Measurements from ENCODE around the gene CRELD1.

Gene CRELD1

DNA sequence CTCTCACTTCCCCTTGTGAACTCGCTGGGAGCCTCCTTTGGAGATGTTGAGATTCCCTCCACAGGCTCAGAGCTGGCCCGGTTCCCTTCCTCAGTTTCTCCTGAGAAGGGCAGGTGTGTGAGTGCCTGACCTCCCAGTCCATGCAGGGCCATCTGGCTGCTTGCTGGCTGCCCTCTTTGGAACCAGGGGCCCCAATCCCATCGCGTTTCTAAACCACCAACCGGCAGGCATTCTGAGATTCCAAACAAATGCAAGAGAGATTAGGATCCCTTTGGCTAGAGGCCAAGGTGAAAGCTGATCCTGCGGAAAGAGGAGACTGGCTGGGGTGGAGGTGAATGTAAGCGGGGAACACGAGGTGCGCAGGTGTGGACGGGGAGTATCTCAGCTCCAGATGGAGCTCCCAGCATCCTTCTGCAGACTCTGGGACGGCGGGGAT, 21.5 kb downstream of the CRELD1 start:
- Histone ChIP-seq H3K36me3 (ENCODE audit: control insufficient read depth, insufficient read depth, low read length) (no peaks in the 10 kb centered on the region), H3K9me3 (ENCODE audit: control insufficient read depth, low read length) (no peaks in the 10 kb centered on the region), H3K4me3 (ENCODE audit: insufficient read depth, low read depth, low read length, poor library complexity, severe bottlenecking) (no peak overlapping the region), H3K4me1 (ENCODE audit: control insufficient read depth, insufficient read depth, low read length, poor library complexity, severe bottlenecking) (peaks cover 12% of the 10 kb centered on the region), H3K27ac (ENCODE audit: insufficient read depth, low read length, poor library complexity, severe bottlenecking) (no peak overlapping the region), H3K27me3 (replicated peaks; ENCODE audit: control insufficient read depth, insufficient read depth, low read length, poor library complexity, severe bottlenecking) (no peaks in the 10 kb centered on the region)
- no peak for DNase-seq

DNA sequence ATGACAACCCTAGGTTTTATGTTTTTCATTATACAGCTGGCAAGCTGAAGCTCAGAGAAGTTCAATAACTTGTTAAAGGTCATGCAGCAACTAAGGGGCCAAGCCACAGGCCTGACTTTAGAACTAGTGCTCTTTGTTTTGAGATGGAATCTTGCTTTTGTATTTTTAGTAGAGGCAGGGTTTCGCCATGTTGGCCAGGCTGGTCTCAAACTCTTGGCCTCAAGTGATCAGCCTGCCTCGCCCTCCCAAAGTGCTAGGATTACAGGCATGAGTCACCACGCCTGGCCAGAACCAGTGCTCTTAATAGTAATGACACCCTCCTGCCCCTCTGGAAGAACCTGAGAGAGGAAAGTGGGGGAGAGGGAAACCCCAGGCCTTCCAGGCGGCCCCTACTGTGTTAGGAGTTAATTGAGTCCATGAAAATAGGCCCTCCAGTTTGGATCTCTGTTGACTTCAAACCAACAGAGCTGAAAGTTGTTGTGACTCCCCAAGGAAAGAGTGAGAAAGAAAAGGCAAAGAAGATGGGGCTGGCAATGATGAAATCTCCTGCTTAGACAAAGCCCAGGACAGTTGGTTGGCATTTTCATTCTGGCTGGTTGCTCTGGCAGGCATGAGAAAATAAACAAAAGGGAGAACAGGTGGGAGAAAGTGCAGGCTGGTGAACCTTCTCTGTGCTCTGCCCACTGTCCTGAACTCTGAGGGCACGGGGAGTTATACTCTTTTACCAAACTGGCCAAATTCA, 22.1 kb downstream of the CRELD1 start:
- no peak overlapping the region for H3K27ac ChIP-seq (ENCODE audit: insufficient read depth, low read length, poor library complexity, severe bottlenecking)
- H3K36me3 ChIP-seq (ENCODE audit: control insufficient read depth, insufficient read depth, low read length), result no peaks in the 10 kb centered on the region
- DNase-seq, result no peak
- peaks cover 11% of the 10 kb centered on the region for H3K4me1 ChIP-seq (ENCODE audit: control insufficient read depth, insufficient read depth, low read length, poor library complexity, severe bottlenecking)
- H3K4me3 ChIP-seq (ENCODE audit: insufficient read depth, low read depth, low read length, poor library complexity, severe bottlenecking), result no peak overlapping the region
- H3K9me3 ChIP-seq (ENCODE audit: control insufficient read depth, low read length), result no peaks in the 10 kb centered on the region
- no peaks in the 10 kb centered on the region for H3K27me3 ChIP-seq (replicated peaks; ENCODE audit: control insufficient read depth, insufficient read depth, low read length, poor library complexity, severe bottlenecking)

DNA sequence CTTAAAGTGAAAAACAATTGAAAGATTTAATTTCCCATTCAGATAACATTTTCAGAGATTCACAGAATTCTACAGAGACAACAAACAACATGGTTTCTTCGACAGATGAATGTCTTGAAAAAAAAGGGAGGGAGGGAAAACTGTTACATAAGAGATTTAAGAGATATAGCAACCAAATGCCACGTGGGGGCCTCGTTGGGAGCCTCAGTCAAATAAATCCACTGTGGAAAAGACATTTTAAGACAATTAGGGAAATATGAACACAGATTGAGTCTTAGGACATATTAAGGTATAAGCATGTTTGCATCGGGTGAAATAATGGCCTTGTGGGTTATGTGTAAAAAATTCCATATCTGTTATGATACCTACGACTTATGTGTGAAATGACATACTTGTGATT, 23.6 kb downstream of the CRELD1 start:
- Histone ChIP-seq H3K27me3 (replicated peaks; ENCODE audit: control insufficient read depth, insufficient read depth, low read length, poor library complexity, severe bottlenecking) (no peaks in the 10 kb centered on the region), H3K4me1 (ENCODE audit: control insufficient read depth, insufficient read depth, low read length, poor library complexity, severe bottlenecking) (no peaks in the 10 kb centered on the region), H3K27ac (ENCODE audit: insufficient read depth, low read length, poor library complexity, severe bottlenecking) (no peak overlapping the region), H3K9me3 (ENCODE audit: control insufficient read depth, low read length) (no peaks in the 10 kb centered on the region), H3K4me3 (ENCODE audit: insufficient read depth, low read depth, low read length, poor library complexity, severe bottlenecking) (no peak overlapping the region), H3K36me3 (ENCODE audit: control insufficient read depth, insufficient read depth, low read length) (no peaks in the 10 kb centered on the region)
- DNase-seq, result no peak

DNA sequence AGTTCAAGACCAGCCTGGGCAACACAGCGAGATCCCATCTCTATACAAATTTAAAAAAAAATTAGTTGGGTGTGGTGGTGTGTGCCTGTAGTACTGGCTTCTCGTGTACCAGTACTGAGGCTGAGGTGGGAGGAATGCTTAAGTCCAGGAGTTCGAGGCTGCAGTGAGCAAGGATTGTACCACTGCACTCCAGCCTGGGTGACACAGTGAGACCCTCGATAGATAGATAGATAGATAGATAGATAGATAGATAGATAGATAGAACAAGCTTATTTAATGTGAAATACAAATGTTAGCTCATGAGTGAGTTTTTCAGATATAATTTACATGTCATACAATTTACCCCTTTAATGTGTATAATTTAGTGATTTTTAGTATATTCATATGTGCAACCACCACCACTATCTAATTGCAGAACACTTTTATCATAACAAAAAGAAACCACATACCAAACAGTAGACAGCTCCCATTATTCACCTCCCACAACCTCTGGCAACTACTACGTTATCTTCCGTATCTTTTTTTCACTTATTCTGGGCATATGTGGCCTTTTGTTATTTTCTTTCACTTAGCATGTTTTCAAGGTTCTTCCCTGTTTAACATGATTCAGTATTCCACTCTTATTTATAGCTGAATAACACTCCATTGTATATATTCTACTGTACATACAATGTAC, 31.7 kb downstream of the CRELD1 start:
- Histone ChIP-seq H3K4me1 (ENCODE audit: control insufficient read depth, insufficient read depth, low read length, poor library complexity, severe bottlenecking) (no peaks in the 10 kb centered on the region), H3K27me3 (replicated peaks; ENCODE audit: control insufficient read depth, insufficient read depth, low read length, poor library complexity, severe bottlenecking) (no peaks in the 10 kb centered on the region), H3K36me3 (ENCODE audit: control insufficient read depth, insufficient read depth, low read length) (peaks cover 41% of the 10 kb centered on the region), H3K27ac (ENCODE audit: insufficient read depth, low read length, poor library complexity, severe bottlenecking) (no peak overlapping the region), H3K4me3 (ENCODE audit: insufficient read depth, low read depth, low read length, poor library complexity, severe bottlenecking) (no peak overlapping the region), H3K9me3 (ENCODE audit: control insufficient read depth, low read length) (no peaks in the 10 kb centered on the region)
- DNase-seq, result no peak

DNA sequence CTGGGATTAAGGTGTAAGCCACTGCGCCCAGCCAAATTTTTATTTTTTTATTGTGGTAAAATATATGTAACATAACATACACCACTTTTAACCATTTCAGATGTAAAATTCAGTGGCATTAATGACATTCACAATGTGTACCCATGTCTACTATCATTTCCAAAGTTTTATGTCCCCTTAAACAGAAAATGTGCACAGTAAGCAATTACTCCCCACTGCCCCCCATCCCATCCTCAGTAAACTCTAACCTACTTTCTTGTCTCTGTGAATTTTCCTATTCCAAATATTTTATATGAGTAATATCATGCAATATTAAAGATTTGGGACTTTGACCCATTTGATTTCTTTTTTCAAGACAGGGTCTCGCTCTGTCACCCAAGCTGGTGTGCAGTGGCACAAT, 33.2 kb downstream of the CRELD1 start:
- no peak for DNase-seq
- Histone ChIP-seq H3K9me3 (ENCODE audit: control insufficient read depth, low read length) (no peaks in the 10 kb centered on the region), H3K4me1 (ENCODE audit: control insufficient read depth, insufficient read depth, low read length, poor library complexity, severe bottlenecking) (no peaks in the 10 kb centered on the region), H3K36me3 (ENCODE audit: control insufficient read depth, insufficient read depth, low read length) (peaks cover 55% of the 10 kb centered on the region), H3K27me3 (replicated peaks; ENCODE audit: control insufficient read depth, insufficient read depth, low read length, poor library complexity, severe bottlenecking) (no peaks in the 10 kb centered on the region), H3K27ac (ENCODE audit: insufficient read depth, low read length, poor library complexity, severe bottlenecking) (no peak overlapping the region), H3K4me3 (ENCODE audit: insufficient read depth, low read depth, low read length, poor library complexity, severe bottlenecking) (no peak overlapping the region)

DNA sequence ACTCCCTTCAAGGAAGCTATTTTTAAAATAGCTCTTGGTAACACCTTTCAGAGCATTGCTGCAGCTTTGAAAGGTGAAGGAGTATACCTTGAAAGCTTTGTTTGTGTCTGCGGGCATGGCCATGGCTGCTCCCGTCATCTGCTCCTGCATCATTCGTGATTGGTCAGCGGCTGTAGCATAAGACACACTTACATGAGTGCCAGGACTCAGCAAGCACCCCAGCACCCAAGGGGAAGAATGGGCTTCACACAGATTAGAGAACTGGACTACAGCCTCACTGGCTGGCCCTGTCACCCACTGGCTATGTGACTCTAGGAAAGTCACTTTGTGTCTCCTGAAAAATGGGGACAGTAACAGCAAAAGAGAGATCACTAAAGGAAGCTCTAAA, 36.0 kb downstream of the CRELD1 start:
- no peaks in the 10 kb centered on the region for H3K27me3 ChIP-seq (replicated peaks; ENCODE audit: control insufficient read depth, insufficient read depth, low read length, poor library complexity, severe bottlenecking)
- H3K4me3 ChIP-seq (ENCODE audit: insufficient read depth, low read depth, low read length, poor library complexity, severe bottlenecking), result no peak overlapping the region
- H3K4me1 ChIP-seq (ENCODE audit: control insufficient read depth, insufficient read depth, low read length, poor library complexity, severe bottlenecking), result no peaks in the 10 kb centered on the region
- DNase-seq, result no peak
- peaks cover 69% of the 10 kb centered on the region for H3K36me3 ChIP-seq (ENCODE audit: control insufficient read depth, insufficient read depth, low read length)
- no peak overlapping the region for H3K27ac ChIP-seq (ENCODE audit: insufficient read depth, low read length, poor library complexity, severe bottlenecking)
- H3K9me3 ChIP-seq (ENCODE audit: control insufficient read depth, low read length), result no peaks in the 10 kb centered on the region

DNA sequence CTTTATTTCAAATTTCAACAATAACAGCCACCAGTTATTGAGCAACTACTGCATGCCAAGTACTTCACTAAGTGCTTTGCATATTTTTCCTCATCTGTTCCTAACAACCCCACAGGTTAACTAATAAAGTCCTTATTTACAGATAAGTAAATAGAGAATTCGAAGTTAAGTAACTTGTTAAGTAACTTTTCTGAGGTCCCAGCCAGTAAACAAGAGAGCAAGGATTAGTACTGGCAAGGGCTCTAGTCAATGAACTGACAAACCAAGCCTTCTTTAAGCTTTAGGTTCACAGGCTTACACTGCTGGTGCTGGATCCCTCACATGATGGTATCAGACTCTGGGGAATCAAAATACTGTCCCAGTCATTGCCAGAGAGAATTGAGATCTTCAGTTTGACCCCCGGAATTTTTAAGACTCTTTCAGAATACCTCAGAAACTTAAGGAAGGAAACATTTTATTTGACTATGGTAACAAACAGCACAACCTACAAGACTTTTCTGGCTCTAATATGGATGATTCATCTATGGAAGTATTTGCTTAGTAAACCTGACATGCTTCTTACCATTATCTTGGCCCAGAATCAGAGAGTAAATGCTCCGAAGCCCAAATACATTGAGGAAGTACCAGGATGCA, 36.5 kb downstream of the CRELD1 start:
- no peak for DNase-seq
- no peak overlapping the region for H3K27ac ChIP-seq (ENCODE audit: insufficient read depth, low read length, poor library complexity, severe bottlenecking)
- H3K9me3 ChIP-seq (ENCODE audit: control insufficient read depth, low read length), result no peaks in the 10 kb centered on the region
- H3K27me3 ChIP-seq (replicated peaks; ENCODE audit: control insufficient read depth, insufficient read depth, low read length, poor library complexity, severe bottlenecking), result no peaks in the 10 kb centered on the region
- H3K4me1 ChIP-seq (ENCODE audit: control insufficient read depth, insufficient read depth, low read length, poor library complexity, severe bottlenecking), result no peaks in the 10 kb centered on the region
- H3K4me3 ChIP-seq (ENCODE audit: insufficient read depth, low read depth, low read length, poor library complexity, severe bottlenecking), result no peak overlapping the region
- H3K36me3 ChIP-seq (ENCODE audit: control insufficient read depth, insufficient read depth, low read length), result peaks cover 71% of the 10 kb centered on the region

DNA sequence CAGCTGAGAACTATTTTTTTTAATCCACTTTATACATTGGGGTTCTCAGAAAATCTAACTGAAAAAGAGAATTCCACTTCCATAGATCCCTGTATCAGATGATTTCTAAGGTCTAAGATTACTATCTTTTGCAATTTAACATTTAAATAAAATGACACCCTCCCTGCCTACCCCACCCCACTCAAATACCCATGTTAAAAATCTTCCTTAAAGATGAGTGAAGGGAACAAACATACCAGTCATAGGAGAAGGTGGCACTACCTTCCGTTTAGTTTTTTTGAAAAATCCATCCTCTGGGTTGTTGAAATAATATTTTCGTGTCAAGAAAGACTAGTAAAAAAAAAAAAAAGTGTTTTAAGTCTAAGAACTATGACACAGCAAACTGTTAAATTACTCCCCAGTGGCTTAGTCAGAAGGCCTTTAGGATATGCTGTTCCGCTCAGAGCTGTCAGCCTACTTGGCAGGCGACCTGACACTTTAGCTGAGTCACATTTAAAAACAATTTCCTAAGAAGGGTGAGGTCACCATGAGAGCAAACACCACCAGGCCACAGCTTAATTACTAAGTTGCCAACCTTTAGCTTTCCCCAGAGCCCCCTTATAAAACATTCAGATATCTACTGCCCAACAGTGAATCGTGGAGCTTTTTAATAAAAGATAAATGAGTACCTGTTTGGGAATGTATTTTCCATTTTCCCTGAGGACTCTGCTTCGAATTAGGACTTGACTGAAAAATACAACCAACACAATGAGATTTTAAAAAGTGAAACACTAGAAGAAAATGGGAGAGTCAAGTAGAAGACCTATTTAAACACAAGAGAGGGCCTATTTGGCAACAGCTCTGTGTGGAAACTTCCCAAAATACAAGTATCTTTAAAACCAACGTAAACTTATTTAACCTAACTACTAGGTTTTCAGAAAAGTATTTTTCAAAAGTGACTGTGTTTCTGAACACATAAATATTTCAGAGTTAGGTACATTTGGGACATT, 43.4 kb downstream of the CRELD1 start:
- Histone ChIP-seq H3K36me3 (ENCODE audit: control insufficient read depth, insufficient read depth, low read length) (peaks cover 49% of the 10 kb centered on the region), H3K27ac (ENCODE audit: insufficient read depth, low read length, poor library complexity, severe bottlenecking) (no peak overlapping the region), H3K27me3 (replicated peaks; ENCODE audit: control insufficient read depth, insufficient read depth, low read length, poor library complexity, severe bottlenecking) (no peaks in the 10 kb centered on the region), H3K4me3 (ENCODE audit: insufficient read depth, low read depth, low read length, poor library complexity, severe bottlenecking) (no peak overlapping the region), H3K4me1 (ENCODE audit: control insufficient read depth, insufficient read depth, low read length, poor library complexity, severe bottlenecking) (no peaks in the 10 kb centered on the region), H3K9me3 (ENCODE audit: control insufficient read depth, low read length) (no peaks in the 10 kb centered on the region)
- DNase-seq, result no peak

DNA sequence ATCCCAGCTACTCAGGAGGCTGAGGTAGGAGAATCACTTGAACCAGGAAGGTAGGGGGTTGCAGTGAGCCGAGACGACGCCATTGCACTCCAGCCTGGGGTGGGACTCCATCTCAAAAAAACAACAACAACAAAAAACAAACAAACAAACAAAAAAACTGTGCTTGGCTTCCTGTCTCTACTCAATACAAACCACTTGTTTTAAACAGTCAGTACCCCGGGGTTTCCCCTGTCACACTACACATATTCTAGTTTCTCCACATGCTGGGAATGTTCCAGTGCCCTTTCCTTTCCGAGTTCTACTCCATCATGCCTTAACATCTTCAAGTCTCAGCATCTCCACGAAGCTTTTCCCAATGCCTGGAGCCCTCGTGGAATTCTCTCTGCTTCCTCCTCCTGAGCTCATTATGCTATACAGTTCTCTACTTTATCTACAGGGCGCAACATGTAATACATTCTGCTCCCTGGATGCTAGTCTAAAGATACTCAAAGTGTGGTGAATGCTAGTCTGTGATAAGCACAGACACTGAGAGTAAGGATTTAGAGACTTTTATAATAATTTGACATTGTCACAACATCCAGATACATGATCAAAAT, 45.2 kb downstream of the CRELD1 start:
- no peaks in the 10 kb centered on the region for H3K27me3 ChIP-seq (replicated peaks; ENCODE audit: control insufficient read depth, insufficient read depth, low read length, poor library complexity, severe bottlenecking)
- no peaks in the 10 kb centered on the region for H3K9me3 ChIP-seq (ENCODE audit: control insufficient read depth, low read length)
- peaks cover 41% of the 10 kb centered on the region for H3K36me3 ChIP-seq (ENCODE audit: control insufficient read depth, insufficient read depth, low read length)
- H3K27ac ChIP-seq (ENCODE audit: insufficient read depth, low read length, poor library complexity, severe bottlenecking), result no peak overlapping the region
- DNase-seq, result no peak
- H3K4me1 ChIP-seq (ENCODE audit: control insufficient read depth, insufficient read depth, low read length, poor library complexity, severe bottlenecking), result no peaks in the 10 kb centered on the region
- no peak overlapping the region for H3K4me3 ChIP-seq (ENCODE audit: insufficient read depth, low read depth, low read length, poor library complexity, severe bottlenecking)

All from effector memory CD4-positive, alpha-beta T cell (primary cell).